Skeletal muscle tissue (tissue), 4 donors: ENCODE measurements around the gene FANCE. TPM values are rescaled to one million over a fixed set of nuclear protein-coding genes. Genes with fewer than 3 reads are reported as not detected.

ENCODE experiments used
- H3K27ac ChIP-seq: one replicate; pipeline ENCODE4 v1.7.0; 2013; ENCODE audit warnings: mild to moderate bottlenecking, low read depth, low read length, inconsistent platforms
- H3K27me3 ChIP-seq, 3 donors: one replicate each; pipeline ENCODE4 v1.7.0; 2013; ENCODE audit warnings: low read length in 3 of 3; ENCODE audit not compliant: control insufficient read depth in 3 of 3, insufficient read depth in 3 of 3
- H3K36me3 ChIP-seq, 3 donors: one replicate each; pipeline ENCODE4 v1.7.0; 2013; ENCODE audit warnings: low read length in 3 of 3; ENCODE audit not compliant: control insufficient read depth in 3 of 3, insufficient read depth in 3 of 3
- H3K4me1 ChIP-seq, 3 donors: one replicate each; pipeline ENCODE4 v1.7.0; 2013; ENCODE audit warnings: low read length in 3 of 3, mild to moderate bottlenecking in 3 of 3; ENCODE audit not compliant: control insufficient read depth in 3 of 3, insufficient read depth in 3 of 3
- H3K4me3 ChIP-seq, 3 donors: one replicate each; pipeline ENCODE4 v1.7.0; 2013; ENCODE audit warnings: low read length in 3 of 3
- H3K9ac ChIP-seq, 3 donors: one replicate each; pipeline ENCODE4 v1.7.0; 2013; ENCODE audit warnings: low read length in 3 of 3, mild to moderate bottlenecking in 3 of 3, moderate library complexity in 2 of 3, low read depth in 1 of 3
- H3K9me3 ChIP-seq, 3 donors: one replicate each; pipeline ENCODE4 v1.7.0; 2013; ENCODE audit warnings: low read length in 3 of 3; ENCODE audit not compliant: control insufficient read depth in 3 of 3
- total RNA-seq: library from RNA; depleted of rRNA; stranded (reverse); fragments of >200 nt; gene quantifications from one replicate; pipeline ENCODE4 v1.2.3, GENCODE V29; 2014
- donor health status: Osteomylitis.

The FANCE gene
- total RNA-seq, 1 donor from 2014 or later: 21.9 TPM

DNA sequence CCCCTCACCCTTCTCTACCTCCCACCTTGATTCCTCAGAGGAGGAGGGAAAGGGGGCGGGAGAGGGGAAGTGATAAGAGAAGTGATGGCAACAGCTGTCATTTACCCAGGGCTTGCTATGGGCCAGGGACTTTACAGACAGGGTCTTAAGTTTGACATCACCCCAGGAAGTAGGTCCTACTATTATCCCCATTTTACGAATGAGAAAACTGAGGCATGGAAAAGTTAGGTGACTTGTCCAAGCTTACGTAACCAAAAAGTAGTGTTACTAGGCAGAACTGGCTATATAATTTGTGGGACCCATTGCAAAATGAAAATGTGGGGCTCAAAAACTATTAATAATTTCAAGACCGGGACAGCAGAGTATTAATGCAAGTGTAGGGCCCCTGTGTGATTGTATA lies 10.5 kb upstream of the FANCE start:
- H3K27me3 ChIP-seq: no peaks in the 10 kb centered on the region
- no peak overlapping the region for H3K27ac ChIP-seq
- H3K9ac ChIP-seq: no peak overlapping the region
- no peak overlapping the region for H3K4me3 ChIP-seq
- H3K36me3 ChIP-seq: peaks cover 0 to 2% (median 0%) of the 10 kb centered on the region in 3 donors
- no peaks in the 10 kb centered on the region for H3K9me3 ChIP-seq
- H3K4me1 ChIP-seq: no peaks in the 10 kb centered on the region

DNA sequence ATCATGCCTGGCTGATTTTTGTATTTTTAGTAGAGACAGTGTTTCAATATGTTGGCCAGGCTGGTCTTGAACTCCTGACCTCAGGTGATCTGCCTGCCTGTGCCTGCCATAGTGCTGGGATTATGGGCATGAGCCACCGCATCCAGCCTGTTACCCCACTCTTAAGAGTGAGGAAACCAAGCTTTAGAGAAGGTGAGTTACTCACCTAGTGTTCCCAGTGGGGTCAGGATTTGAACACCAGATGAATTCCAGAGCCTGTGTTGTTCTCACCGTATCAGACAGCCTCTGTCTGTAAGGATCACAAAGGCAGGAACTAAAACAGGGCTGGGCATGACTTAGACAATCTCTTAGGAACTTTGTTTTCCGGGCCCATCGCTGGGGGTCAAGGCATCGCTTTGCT lies 9.4 kb upstream of the FANCE start:
- H3K9ac ChIP-seq: no peak overlapping the region
- no peak overlapping the region for H3K4me3 ChIP-seq
- no peaks in the 10 kb centered on the region for H3K4me1 ChIP-seq
- H3K27ac ChIP-seq: no peak overlapping the region
- peaks cover 0 to 2% (median 0%) of the 10 kb centered on the region in 3 donors for H3K36me3 ChIP-seq
- no peaks in the 10 kb centered on the region for H3K27me3 ChIP-seq
- H3K9me3 ChIP-seq: no peaks in the 10 kb centered on the region

DNA sequence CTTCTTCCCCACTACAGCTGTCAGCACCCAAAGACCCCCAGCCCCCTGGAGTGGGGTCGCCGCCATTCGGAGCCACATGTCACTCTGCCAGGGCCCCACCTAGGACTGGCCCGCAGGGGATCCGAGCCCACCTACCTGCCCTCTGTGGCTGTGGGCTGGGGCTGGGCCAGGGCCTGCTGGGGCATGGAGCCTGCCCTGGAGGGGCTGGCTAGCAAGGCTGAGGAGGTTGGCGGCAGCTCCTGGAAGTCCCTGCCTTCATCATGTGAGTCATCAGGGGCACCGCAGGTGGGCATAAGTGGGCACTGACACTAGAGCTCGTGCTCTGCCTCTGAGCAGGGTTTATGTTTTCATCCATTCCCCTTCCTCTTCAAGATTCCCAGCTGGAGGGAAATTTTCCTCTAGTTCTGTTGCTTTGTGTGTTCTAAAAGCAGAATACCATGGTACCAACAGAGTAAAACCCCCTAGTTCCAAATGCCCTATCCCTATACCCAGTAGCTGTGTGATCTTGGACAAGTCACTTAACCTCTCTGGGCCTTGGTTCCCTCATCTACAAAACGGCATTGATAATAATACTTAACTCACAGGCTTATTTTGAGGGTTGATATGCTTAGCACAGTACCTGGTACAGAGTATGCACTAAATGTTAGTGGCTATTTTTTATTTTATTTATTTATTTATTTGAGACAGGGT lies 8.7 kb upstream of the FANCE start:
- no peak overlapping the region for H3K9ac ChIP-seq
- peaks cover 0 to 2% (median 0%) of the 10 kb centered on the region in 3 donors for H3K36me3 ChIP-seq
- H3K27me3 ChIP-seq: no peaks in the 10 kb centered on the region
- no peaks in the 10 kb centered on the region for H3K9me3 ChIP-seq
- no peak overlapping the region for H3K27ac ChIP-seq
- H3K4me3 ChIP-seq: no peak overlapping the region
- H3K4me1 ChIP-seq: no peaks in the 10 kb centered on the region

DNA sequence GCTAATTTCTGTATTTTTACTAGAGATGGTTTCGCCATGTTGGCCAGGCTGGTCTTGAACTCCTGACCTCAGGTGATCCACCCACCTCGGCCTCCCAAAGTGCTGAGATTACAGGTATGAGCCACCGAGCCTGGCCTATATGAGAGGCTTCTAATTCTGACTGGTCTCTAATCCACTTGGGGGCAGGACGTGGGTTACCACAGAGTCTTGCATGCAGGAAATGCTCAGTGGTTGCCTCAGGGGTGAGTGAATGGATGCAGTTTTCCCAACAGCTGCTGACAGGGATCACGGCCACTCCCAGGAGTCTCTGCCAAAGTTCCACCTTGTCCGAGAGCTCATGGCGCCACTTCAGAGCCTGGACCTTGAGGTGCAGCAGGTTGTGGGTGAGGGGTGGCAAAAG lies 6.4 kb upstream of the FANCE start:
- no peak overlapping the region for H3K27ac ChIP-seq

DNA sequence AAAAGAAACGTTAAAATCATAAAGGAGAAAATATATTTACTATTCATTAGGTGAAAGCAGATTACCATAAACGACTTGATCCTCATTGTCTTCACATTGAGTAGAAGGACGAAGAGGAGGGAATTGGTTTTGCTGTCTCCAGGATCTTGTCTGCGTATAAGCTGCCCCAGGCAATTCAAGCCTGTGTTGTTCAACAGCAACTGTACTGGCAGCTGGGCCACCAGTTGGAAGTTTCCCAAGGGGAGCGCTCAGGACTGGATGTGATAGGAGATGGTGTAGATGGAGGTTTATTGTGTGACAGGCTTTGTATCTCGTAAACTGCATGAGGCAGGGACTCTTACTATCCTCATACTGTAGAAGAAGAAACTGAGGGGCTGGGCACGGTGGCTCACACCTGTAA lies 3.9 kb upstream of the FANCE start:
- Histone ChIP-seq H3K4me3 (no peak overlapping the region), H3K36me3 (peaks cover 0 to 2% (median 0%) of the 10 kb centered on the region in 3 donors), H3K9ac (peak overlapping the region in 1 of 3 donors; percentile 20), H3K9me3 (no peaks in the 10 kb centered on the region), H3K27me3 (no peaks in the 10 kb centered on the region), H3K27ac (no peak overlapping the region), H3K4me1 (peaks cover 3 to 11% (median 11%) of the 10 kb centered on the region in 3 donors)

More for the DNA sequence above, 6.4 kb upstream of the FANCE start:
- Histone ChIP-seq H3K9me3 (no peaks in the 10 kb centered on the region), H3K36me3 (peaks cover 0 to 2% (median 0%) of the 10 kb centered on the region in 3 donors), H3K9ac (no peak overlapping the region), H3K4me1 (no peaks in the 10 kb centered on the region), H3K4me3 (no peak overlapping the region), H3K27me3 (no peaks in the 10 kb centered on the region)

DNA sequence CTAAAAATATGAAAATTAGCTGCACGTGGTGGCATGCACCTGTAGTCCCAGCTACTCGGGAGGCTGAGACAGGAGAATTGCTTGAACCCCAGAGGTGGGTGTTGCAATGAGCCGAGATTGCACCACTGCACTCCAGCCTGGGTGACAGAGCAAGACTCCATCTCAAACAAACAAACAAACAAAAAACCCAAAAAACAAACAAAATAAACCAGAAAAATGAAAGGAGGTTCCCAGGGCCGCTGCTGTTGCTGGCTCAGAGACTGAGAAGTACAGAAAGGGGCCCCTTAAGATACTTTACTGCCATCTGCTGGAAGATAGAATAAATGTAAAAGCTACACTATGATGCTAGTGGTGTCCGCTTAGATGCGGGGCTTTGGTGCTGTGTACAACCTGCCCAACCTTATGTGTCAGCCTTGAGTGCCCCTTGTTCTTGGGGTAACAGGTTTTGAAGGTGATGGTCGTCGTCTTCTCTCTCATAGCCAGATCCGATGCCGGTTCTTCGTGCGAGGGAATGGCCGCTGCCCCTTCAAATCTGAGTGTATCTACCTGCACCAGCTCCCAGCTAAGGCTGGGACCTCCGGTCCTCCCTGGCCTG lies 2.8 kb upstream of the FANCE start:
- Histone ChIP-seq H3K9ac (no peak overlapping the region), H3K9me3 (no peaks in the 10 kb centered on the region), H3K27me3 (no peaks in the 10 kb centered on the region), H3K4me3 (no peak overlapping the region), H3K4me1 (peaks cover 14 to 23% (median 23%) of the 10 kb centered on the region in 3 donors), H3K36me3 (peaks cover 0 to 2% (median 0%) of the 10 kb centered on the region in 3 donors), H3K27ac (no peak overlapping the region)

DNA sequence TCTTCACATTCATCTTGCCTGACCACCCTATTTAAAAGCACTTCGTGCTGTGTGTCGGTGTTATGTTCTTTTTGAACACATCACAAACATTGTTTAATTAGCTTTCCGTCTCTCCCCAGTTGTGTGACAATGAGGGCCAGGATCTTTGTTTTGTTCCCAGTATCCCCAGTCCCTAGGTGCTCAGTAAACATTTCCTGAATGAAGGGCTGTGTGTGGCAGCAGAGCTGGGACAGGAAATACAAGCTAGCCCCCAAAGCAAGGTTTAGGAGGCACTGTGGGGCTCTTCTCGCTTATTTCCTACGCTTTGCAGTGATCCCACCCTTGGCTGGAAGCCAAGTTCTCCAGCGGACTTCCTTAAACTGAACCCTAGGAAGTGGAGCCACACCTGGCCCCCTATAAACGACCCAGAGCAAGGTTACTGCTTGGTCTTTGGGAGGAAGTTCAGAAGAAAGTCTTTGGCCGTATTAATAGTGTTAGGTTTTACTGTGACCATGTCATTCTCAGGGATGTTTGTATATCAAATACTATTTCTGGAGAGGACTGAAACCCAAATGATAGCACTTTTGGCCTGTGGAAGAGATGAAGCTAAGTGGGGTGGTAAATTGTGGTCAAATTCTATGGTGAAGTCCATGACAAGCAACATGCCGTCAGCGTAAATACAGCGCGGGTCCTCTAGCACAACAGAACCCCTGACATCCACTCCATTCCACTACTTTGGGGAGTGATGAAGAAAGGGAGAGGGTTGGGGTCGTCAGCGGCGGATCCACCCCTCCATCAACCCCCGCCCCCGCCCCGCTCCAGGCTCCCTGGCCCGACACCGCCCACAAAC lies 570 bp upstream of the FANCE start:
- Histone ChIP-seq H3K9ac (no peak overlapping the region), H3K36me3 (peaks cover 3 to 11% (median 4%) of the 10 kb centered on the region in 3 donors), H3K4me1 (peaks cover 31 to 37% (median 36%) of the 10 kb centered on the region in 3 donors), H3K27ac (peak overlapping the region; percentile 77), H3K27me3 (no peaks in the 10 kb centered on the region), H3K4me3 (peak overlapping the region; percentile 57 to 66 (median 57)), H3K9me3 (no peaks in the 10 kb centered on the region)

DNA sequence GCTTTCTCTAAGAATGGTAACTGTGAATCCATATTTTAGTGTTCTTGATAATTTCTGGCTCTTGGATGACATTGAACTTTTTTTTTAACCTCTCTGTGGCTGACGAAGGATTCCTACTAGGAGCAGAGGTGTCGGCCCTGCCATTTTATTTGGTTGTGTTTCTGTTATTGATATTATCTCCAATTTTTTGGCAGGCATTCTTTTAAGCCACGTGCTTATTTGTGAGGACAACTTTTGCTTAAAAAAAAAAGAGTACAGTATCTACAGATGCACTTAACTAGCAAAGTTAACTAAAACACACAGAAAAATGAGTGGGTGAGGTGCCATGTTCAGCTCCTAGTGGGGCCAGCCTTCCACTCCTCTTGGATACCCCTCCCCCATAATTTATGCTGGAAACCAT lies 1.1 kb downstream of the FANCE start:
- no peaks in the 10 kb centered on the region for H3K27me3 ChIP-seq
- H3K27ac ChIP-seq: peak overlapping the region; percentile 80
- no peaks in the 10 kb centered on the region for H3K9me3 ChIP-seq
- H3K4me1 ChIP-seq: peaks cover 31 to 37% (median 36%) of the 10 kb centered on the region in 3 donors
- H3K4me3 ChIP-seq: peak overlapping the region; percentile 60 to 79 (median 79)
- peaks cover 9 to 20% (median 11%) of the 10 kb centered on the region in 3 donors for H3K36me3 ChIP-seq
- H3K9ac ChIP-seq: peak overlapping the region; percentile 53 to 81 (median 54)

DNA sequence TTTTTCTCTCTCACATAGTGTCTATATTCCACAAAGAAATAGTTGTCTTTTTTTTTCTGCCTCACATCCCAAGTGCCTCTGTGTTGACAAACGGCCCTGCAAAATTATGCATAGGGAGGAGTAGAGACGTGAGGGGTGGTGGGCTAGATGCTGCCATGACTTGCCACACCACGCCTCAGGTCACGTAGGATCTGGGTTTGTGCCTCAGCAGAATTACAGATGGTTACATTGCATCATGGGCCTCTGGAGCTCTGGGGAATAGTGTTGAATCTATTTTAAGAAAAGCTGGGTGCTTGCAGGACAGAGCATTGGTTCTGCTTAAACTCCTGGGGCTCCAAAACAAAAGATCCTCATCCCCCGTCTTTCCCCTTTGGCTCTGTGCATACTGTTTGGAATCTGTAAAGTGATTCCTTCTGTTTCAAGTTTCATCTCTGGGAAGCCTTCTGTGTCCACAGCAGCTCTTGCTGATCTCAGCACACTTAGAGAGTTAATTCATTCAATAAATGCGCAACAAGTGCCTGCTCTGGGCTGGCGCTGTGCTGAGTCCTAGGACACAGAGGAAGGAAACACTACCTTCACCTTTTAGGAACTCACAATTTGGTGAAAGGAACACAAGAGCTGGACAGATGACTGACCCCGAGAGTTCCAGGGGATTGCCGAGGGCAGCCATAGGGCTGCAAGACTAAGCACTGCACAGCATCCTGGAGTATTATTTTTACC lies 2.4 kb downstream of the FANCE start:
- H3K27ac ChIP-seq: peak overlapping the region; percentile 80
- peak overlapping the region; percentile 28 to 68 (median 54) for H3K9ac ChIP-seq
- H3K27me3 ChIP-seq: no peaks in the 10 kb centered on the region

More for the DNA sequence above, 2.4 kb downstream of the FANCE start:
- Histone ChIP-seq H3K4me3 (peak overlapping the region in 2 of 3 donors; percentile 35 to 45), H3K4me1 (peaks cover 31 to 37% (median 36%) of the 10 kb centered on the region in 3 donors), H3K9me3 (no peaks in the 10 kb centered on the region), H3K36me3 (peaks cover 15 to 32% (median 15%) of the 10 kb centered on the region in 3 donors)
